Left lung (tissue), 10 donors: ENCODE measurements around the gene TRIM14. TPM values are rescaled to one million over a fixed set of nuclear protein-coding genes. Genes with fewer than 3 reads are reported as not detected.

Source experiments
- ATAC-seq: fragments of 200-7000 bp; cut with Tn5 transposase; one replicate; pipeline ENCODE4 v1.9.1; 2020; ENCODE audit warnings: moderate library complexity
- DNase-seq, 4 donors: peaks; one replicate each; pipeline ENCODE4 v3.0.0-alpha.2; 2013 to 2020
- H3K27ac ChIP-seq, 2 donors: fragments of 200-600 bp; sonication (generic) in 1 of 2; one replicate each; pipeline versions ENCODE4 v1.5.0 to v1.8.0; 2020 to 2021
- H3K27me3 ChIP-seq, 2 donors: fragments of 200-600 bp; sonication (generic) in 1 of 2; one replicate each; pipeline versions ENCODE4 v1.5.0 to v1.8.0; 2020 to 2021
- H3K36me3 ChIP-seq, 2 donors: fragments of 200-600 bp; sonication (generic) in 1 of 2; one replicate each; pipeline versions ENCODE4 v1.5.0 to v1.8.0; 2020 to 2021
- H3K4me1 ChIP-seq, 2 donors: fragments of 200-600 bp; one replicate each; pipeline ENCODE4 v1.8.0; 2021
- H3K4me3 ChIP-seq, 2 donors: fragments of 200-600 bp; sonication (generic) in 1 of 2; one replicate each; pipeline versions ENCODE4 v1.5.0 to v1.8.0; 2020 to 2021; ENCODE audit warnings: mild to moderate bottlenecking in 1 of 2
- H3K9me3 ChIP-seq, 2 donors: fragments of 200-600 bp; sonication (generic) in 1 of 2; one replicate each; pipeline versions ENCODE4 v1.5.0 to v1.8.0; 2020 to 2021
- intact Hi-C, 2 donors: fragments of 100-400 bp; cut with DNase I; formaldehyde crosslinking; loops; one replicate each; pipeline versions ENCODE4 v1.11.2 to v1.14.2; 2022
- polyA plus RNA-seq, 6 donors: library from polyadenylated mRNA; unstranded; fragments of 120-200 nt; gene quantifications; one replicate each; pipeline ENCODE4 v1.2.1, GENCODE V29; 2013; ENCODE audit not compliant: insufficient read length in 6 of 6
- total RNA-seq, 2 donors: library from RNA; stranded (reverse); fragmentation: NEBNext Ultra II Directional; extraction: Animal tissue kit (Norgen Biotek cat#: 25700); gene quantifications; one replicate each; pipeline ENCODE4 v1.2.1, GENCODE V29; 2021
- TF ChIP-seq, protein P1 (sequence below), 2 donors: fragments of 200-600 bp; sonication (generic) in 1 of 2; IDR thresholded peaks; one replicate each; pipeline versions ENCODE4 v1.5.0 to v1.8.0; 2021; ENCODE audit warnings: antibody characterized with exemption in 2 of 2
- donor health status: DM: no; HTN: yes; CAD: no.
- donor health status: DM: no; HTN: no; CAD: no.

TRIM14 gene
- total and polyA plus RNA-seq, 8 donors, result 9.0 to 37.2 (median 10.4) TPM

- no peak for ATAC-seq
Observed at GRCh38 chr9:98135558-98135934, 16.5 kb upstream of the TRIM14 start.

DNA sequence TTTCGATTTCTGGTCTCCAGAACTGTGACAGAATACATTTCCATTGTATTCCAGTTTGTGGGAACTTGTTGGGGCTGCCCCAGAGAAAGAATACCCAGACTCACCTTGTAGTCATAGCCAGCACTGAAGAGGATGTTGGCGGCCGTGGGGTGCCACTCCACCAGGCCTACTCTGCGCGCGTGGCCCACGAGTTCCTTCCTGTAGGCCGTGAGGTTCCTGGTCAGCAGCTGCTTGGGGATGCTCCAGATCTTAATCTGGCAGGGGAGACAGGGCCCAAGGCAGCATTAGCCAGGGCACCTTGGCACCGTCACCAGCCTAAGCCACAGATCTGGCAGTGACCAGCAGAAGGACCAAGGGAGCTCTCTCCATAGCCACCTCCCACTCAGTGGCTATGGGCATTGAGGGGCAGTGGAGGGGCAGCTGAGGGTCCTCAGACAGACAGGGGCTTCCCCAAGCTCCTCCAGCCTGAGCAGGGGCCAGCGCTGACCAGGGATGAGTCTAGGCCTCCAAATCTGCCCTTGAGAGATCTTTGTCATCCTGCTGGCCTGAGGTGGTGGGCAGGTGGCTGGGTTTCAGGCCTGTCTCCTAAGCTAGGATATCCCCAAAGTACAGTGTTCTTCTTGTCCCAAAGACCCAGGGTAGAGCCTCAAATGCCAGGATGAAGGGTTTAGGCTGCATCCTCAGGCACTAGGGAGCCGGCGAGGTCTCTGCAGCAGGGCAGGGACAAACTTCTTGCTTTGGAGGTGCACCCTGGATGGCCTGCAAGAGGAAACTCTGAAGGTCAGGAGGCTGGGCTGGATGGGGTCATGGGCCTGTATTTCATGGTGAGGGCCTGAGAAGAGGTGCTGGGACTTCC lies 15.9 kb upstream of the TRIM14 start:
- peaks cover 3 to 7% of the 10 kb centered on the region in 2 donors for H3K4me1 ChIP-seq
- no peaks in the 10 kb centered on the region for H3K9me3 ChIP-seq
- TF ChIP-seq, protein P1, sequence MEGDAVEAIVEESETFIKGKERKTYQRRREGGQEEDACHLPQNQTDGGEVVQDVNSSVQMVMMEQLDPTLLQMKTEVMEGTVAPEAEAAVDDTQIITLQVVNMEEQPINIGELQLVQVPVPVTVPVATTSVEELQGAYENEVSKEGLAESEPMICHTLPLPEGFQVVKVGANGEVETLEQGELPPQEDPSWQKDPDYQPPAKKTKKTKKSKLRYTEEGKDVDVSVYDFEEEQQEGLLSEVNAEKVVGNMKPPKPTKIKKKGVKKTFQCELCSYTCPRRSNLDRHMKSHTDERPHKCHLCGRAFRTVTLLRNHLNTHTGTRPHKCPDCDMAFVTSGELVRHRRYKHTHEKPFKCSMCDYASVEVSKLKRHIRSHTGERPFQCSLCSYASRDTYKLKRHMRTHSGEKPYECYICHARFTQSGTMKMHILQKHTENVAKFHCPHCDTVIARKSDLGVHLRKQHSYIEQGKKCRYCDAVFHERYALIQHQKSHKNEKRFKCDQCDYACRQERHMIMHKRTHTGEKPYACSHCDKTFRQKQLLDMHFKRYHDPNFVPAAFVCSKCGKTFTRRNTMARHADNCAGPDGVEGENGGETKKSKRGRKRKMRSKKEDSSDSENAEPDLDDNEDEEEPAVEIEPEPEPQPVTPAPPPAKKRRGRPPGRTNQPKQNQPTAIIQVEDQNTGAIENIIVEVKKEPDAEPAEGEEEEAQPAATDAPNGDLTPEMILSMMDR (IDR thresholded peaks at IDR 0.05), result no peak
- peaks cover 0 to 45% of the 10 kb centered on the region in 2 donors for H3K36me3 ChIP-seq
- ATAC-seq (no peak), DNase-seq (no peak)
- no peak overlapping the region for H3K4me3 ChIP-seq
- intact Hi-C loops, result no loop called here
- no peak overlapping the region for H3K27ac ChIP-seq
- no peaks in the 10 kb centered on the region for H3K27me3 ChIP-seq

More at GRCh38 chr9:98135558-98135934, 16.5 kb upstream of the TRIM14 start:
- DNase-seq, result no peak
- no peaks in the 10 kb centered on the region for H3K27me3 ChIP-seq
- H3K4me3 ChIP-seq, result no peak overlapping the region
- intact Hi-C loops, result no loop called here
- H3K36me3 ChIP-seq, result peaks cover 0 to 44% of the 10 kb centered on the region in 2 donors
- peaks cover 3 to 7% of the 10 kb centered on the region in 2 donors for H3K4me1 ChIP-seq
- H3K27ac ChIP-seq, result no peak overlapping the region
- TF ChIP-seq, protein P1 (IDR thresholded peaks at IDR 0.05), result no peak
- H3K9me3 ChIP-seq, result no peaks in the 10 kb centered on the region

- no peak for ATAC-seq
- DNase-seq, result no peak
- Histone ChIP-seq H3K4me3 (no peak overlapping the region), H3K9me3 (no peaks in the 10 kb centered on the region), H3K36me3 (peaks cover 0 to 55% of the 10 kb centered on the region in 2 donors), H3K27me3 (no peaks in the 10 kb centered on the region), H3K27ac (no peak overlapping the region), H3K4me1 (peaks cover 3 to 19% of the 10 kb centered on the region in 2 donors)
- intact Hi-C loops, result no loop called here
- TF ChIP-seq, protein P1 (IDR thresholded peaks at IDR 0.05), result no peak
Observed at GRCh38 chr9:98132806-98133631, 14.0 kb upstream of the TRIM14 start.

DNA sequence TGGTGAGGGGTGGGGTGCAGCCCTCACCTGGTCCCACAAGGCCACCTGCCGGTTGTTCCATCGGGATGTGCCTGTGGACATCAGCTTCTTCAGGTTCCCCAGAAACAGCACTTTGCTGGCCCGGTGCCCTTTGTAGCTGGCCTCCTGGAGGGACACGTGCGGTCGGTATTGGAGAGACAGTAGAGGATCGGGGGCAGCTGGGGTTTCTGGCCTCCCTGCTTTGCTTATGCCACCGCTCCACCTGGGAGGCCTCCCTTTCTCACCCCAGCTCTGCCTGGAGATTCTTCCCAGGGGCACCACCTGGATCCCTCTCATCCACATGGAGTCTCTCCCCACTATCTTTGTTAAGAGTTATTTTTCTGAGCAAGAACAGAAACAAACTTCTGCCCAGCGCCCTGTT lies 13.1 kb upstream of the TRIM14 start:
- ATAC-seq, result no peak
- no peaks in the 10 kb centered on the region for H3K27me3 ChIP-seq
- DNase-seq, result no peak
- H3K9me3 ChIP-seq, result no peaks in the 10 kb centered on the region
- intact Hi-C loops, result no loop called here
- H3K4me3 ChIP-seq, result no peak overlapping the region
- H3K4me1 ChIP-seq, result peaks cover 0 to 21% of the 10 kb centered on the region in 2 donors
- no peak overlapping the region for H3K27ac ChIP-seq
- H3K36me3 ChIP-seq, result peaks cover 0 to 59% of the 10 kb centered on the region in 2 donors
- TF ChIP-seq, protein P1 (IDR thresholded peaks at IDR 0.05), result no peak
